Measurements from ENCODE around the gene PSG4.
"Not testable (repeated sequence)": the region's sequence is repeated elsewhere in the genome, so short reads cannot be mapped to it uniquely, and the experiment has no call there.

The PSG4 gene

DNA sequence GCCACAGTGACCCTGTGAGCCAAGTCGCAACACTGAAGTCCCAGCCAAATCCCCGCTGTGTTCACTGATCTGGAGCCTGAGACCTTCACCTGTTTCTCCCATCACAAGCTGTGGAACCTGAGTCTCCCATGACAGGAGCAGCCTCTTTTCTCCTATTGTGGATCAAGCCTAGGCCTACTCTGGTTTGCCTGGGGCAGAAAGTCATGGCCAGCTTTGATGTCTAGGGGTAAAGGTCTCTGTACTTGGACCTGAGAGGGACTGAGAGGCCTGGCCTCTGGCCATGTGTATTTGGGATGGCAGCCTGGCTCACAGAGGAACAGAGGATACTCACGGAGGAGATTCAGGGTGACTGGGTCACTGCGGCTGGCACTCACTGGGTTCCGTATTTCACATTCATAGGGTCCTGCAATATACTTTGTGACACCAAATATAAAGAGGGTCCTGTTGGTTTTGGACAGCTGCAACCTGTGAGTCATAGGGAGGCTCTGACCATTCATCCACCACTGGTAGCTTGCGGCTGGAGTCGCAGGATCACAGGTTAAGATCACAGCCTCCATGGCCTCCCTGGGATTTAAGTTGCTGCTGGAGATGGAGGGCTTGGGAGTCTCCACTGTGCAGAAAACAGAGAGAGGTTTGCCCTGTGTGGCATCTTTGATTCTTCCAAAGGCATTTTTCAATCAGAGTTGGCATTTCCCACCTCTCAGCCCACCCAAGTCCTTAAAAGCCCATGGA, 7.6 kb downstream of the PSG4 start:
- DNase-seq: not testable (repeated sequence)

- not testable (repeated sequence) for DNase-seq
These were observed 11.0 kb downstream of the PSG4 start for GRCh38 chr19:43194397-43194796.

- DNase-seq: not testable (repeated sequence)
These were observed 12.9 kb downstream of the PSG4 start for GRCh38 chr19:43192381-43193155.

DNA sequence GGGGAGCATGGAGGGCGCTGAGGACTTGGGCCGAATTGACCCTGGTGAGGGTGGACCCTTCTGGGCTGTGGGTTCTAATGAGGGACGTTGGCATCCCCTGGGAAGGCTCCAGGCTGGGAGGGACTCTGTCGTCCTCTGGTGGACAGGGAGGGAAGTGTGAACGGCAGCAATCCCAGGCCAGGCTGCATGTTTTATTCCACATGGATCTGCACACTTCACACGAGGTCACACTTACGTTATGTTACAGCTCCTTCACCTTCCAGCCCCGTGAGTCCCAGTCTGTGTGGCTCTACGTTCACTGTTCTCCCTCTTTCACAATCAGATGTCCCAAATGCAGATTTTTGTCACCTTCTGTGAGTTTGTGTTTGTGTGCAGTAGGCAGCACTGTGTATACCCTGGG, 17.3 kb downstream of the PSG4 start:
- not testable (repeated sequence) for DNase-seq

DNA sequence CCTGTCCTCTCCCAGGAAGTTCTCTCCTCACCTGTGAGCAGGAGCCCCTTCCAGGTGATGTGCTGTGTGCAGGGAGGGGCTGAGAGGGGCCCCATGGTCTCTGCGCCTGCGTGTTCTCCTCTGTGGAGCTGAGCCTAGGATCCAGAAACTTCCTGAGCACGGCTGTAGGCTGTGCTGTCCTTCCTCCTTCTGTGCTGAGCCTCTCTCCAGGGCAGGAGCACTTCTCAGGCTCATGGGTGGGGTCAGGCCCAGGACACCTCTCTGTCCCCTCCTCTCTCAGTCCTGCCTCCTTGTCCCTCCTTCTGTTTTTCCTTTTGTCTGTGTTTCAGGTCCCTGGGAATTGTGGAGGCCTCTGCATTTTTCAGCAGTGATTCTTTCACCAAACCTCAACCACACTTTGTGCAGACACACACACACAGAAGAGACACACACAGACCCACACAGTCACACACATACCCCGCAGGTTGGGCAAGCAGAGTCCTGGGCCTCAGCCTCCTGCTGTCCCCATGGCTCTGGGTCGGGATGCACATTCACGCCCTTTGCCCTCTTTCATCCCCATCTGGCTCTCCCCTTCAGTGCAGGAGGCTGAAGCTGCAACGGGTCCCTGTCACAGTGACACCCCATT, 19.0 kb downstream of the PSG4 start, which contains the start of gene PSG5:
TSS of gene PSG5 (minus strand) at position 226 of the 625 bp plus-strand sequence. CDS start at position 95, 131 bp downstream.
- not testable (repeated sequence) for DNase-seq

DNA sequence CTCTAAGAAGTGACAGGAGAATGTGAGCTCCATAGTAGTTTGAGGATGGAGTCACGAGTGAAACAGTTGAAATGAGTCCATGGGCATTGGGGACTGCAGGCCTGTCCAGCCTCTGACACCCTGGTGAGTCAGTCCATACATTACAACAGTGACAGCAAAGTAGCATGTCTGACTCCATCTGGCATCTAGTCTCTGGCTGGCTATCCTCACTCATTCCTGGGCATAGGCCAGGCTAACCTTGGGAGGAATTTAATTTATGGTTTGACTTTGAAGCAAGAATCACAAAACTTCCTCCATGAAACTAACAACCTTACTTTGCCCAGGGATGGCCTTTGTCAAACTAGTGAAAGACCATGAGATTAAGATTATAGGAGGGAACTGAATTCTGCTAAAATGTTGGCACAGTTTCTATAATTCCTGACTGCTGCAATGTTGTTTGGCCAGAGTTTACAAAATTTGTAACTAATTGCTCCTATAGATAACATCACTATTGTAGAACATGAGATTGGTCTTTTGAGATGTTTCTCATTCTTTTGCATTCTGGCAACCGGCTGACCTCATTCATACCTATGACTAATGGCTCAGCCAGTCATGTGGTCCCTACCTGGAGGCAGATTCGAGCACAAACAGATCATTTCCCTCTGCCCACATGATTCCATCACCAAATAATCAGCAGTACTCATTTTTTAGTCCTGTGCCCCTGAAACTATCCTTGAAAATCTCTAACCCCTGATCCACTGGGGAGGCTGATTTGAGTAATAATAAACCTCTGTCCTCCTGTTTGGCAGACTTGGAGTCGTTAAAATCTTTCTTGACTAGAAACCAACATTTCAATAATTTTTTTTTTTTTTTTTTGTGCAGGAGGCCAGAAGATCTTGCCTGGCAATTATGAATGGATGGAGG, 23.3 kb downstream of the PSG4 start:
- not testable (repeated sequence) for DNase-seq

DNA sequence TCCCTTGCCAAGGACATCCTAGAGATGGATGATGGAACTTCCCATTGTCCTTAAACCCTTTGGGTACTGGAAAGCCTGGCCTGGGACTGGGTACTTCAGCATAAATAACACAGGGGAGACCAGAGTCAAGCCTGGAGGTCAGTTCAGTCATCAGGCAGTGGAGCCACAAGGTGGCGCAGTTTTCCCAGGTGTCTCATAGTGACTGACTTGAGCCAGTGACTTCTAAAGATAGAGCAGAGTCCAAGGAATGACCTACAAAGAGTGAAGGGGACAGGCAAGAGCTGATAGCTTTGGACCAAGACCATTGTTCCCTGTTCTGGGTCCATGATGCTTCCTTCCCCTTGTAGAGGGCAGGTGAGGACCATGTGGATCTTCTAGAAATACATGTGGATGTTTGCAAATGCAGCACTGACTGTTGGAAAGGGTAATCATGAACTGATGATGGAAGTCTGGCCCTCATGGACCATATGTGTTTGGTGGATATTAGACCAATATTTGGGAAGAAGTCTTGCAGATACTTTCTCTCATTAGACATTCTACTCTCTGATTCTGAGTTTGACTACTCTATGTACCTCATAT, 25.8 kb downstream of the PSG4 start:
- not testable (repeated sequence) for DNase-seq

DNA sequence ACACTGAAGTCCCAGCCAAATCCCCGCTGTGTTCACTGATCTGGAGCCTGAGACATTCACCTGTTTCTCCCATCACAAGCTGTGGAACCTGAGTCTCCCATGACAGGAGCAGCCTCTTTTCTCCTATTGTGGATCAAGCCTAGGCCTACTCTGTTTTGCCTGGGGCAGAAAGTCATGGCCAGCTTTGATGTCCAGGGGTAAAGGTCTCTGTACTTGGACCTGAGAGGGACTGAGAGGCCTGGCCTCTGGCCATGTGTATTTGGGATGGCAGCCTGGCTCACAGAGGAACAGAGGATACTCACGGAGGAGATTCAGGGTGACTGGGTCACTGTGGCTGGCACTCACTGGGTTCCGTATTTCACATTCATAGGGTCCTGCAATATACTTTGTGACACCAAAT, 26.9 kb downstream of the PSG4 start:
- DNase-seq: not testable (repeated sequence)

- DNase-seq: not testable (repeated sequence)
These were observed 39.5 kb downstream of the PSG4 start for GRCh38 chr19:43165906-43166305.

- DNase-seq: not testable (repeated sequence)
These were observed 42.3 kb downstream of the PSG4 start for GRCh38 chr19:43163135-43163534.

GRCh38 chr19:43162261-43162660, 43.2 kb downstream of the PSG4 start:
- DNase-seq: not testable (repeated sequence)

DNA sequence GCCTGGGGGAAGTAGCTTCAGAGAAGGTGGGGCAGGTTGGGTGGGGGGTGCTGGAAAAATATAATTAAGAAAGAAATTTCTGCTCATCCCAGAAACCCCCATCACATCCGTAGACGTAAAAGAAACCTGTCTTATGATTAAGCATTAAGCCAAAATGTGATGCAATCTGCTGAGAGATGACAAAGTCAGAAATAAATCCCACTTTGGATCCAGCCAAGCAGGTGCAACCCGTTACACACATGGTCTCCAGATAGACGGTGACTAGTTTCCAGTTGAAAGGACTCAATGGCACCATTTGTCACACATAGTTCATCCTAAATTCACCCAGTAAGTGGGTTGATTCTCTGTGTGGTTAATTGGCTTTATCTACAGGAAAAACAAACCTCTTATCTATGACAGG, 53.2 kb downstream of the PSG4 start:
- no peak for DNase-seq

DNA sequence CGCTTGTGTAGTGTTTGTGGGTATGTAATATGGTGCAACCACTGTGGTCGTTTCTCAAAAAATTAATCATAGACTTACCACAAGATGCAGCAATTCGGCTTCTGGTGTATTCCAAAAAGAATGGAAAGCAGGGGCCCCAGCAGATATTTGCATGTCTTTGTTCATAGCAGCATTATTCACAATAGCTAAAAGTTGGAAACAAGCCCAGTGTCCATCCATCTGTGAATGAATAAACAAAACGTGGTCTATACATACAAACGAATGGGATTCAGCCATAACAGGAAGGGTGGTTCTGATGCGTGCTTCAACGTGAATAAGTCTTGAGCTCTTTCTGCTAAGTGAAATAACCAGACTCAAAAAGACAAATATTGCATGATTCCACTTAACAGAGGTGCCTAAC, 55.6 kb downstream of the PSG4 start:
- DNase-seq: peak; percentile 42 to 43

DNA sequence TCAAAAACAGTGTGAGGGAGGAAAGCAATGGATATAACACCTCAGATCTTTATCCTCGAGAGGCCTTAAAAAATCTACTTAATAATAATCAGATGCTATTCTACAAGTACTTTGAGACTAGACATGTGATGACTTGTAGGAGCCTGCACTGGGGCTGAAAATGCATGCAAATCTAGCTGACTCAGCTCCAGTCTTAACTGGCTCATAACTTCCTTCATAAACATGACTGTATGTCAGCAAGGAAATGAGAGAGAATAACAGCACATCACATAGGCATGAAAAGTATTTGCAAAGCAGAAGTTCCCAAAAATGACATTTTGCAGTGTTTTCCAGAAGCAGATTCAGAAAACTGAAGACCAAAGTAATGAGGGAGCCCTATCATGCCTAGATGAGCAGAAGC, 57.2 kb downstream of the PSG4 start:
- no peak for DNase-seq

Measured in SHP77 (cell line).